ENCODE results near the gene RNF141.

The RNF141 gene

DNA sequence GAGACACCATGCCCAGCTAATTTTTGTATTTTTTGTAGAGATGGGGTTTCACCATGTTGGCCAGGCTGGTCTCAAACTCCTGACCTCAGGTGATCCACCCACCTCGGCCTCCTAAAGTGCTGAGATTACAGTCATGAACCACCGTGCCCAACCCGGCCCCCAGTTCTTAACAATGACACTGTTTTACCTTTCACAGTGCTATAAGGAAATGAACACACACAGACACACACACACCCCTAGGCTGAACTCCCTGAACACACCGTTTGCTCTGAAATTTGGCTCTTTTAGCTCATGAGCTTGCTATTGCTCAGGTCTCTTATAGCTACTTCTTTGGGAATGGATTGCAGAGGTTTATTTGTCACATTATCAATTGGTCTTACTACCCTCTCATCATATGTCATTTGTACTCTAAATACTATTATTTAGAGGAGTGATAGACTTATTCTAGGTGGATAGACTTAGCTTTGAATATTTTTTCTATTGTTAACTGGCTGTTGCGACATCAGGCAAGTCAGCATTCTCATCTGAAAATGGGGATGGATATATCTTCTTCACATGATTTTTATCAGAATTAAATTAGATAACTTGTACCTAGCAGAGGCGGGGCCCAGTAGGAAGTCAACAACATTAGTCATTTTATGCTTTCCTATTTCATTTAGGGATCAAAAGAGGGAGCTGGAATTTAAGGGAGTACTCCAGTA, 25.4 kb upstream of the RNF141 start:
- Histone ChIP-seq H2BK120ac (ENCODE audit: low read depth, low read length) (no peak overlapping the region), H2AFZ (ENCODE audit: low read depth, low read length) (no peak overlapping the region), H3K9me3 (ENCODE audit: control insufficient read depth, low read length) (no peaks in the 10 kb centered on the region), H3K27ac (ENCODE audit: low read length, poor library complexity, severe bottlenecking) (no peak overlapping the region), H4K8ac (ENCODE audit: low read length) (no peak overlapping the region), H4K91ac (ENCODE audit: low read length) (peak overlapping the region; percentile 36), H3K79me1 (replicated peaks; ENCODE audit: low read length, poor library complexity, severe bottlenecking) (no peaks in the 10 kb centered on the region), H2AK5ac (ENCODE audit: low read length, severe bottlenecking) (no peak overlapping the region), H3K4me3 (ENCODE audit: insufficient read depth in 1 of 2, low read depth in 1 of 2, low read length in 2 of 2) (no peak overlapping the region), H2BK15ac (ENCODE audit: low read depth, poor library complexity, severe bottlenecking) (no peak overlapping the region), H3K23ac (ENCODE audit: low read length in 2 of 2) (no peak overlapping the region), H3K18ac (ENCODE audit: low read depth in 1 of 2, low read length in 2 of 2) (no peak overlapping the region), H3K4ac (ENCODE audit: low read depth in 1 of 2, low read length in 2 of 2) (no peak overlapping the region), H3K9ac (ENCODE audit: low read length) (no peak overlapping the region), H3K4me2 (ENCODE audit: low read length, poor library complexity, severe bottlenecking) (no peak overlapping the region), H3K36me3 (ENCODE audit: control insufficient read depth in 1 of 2, insufficient read depth in 2 of 2, low read depth in 1 of 2, low read length in 2 of 2) (no peaks in the 10 kb centered on the region), H3K14ac (ENCODE audit: low read length in 2 of 2) (no peak overlapping the region), H3K27me3 (ENCODE audit: control insufficient read depth in 1 of 2, insufficient read depth in 1 of 2, low read length in 2 of 2) (no peaks in the 10 kb centered on the region), H3K4me1 (ENCODE audit: control insufficient read depth, insufficient read depth, low read depth, low read length) (no peaks in the 10 kb centered on the region), H2BK5ac (ENCODE audit: low read depth, low read length, poor library complexity, severe bottlenecking) (no peak overlapping the region), H2BK12ac (ENCODE audit: low read length in 2 of 2) (no peak overlapping the region)
- DNase-seq: no peak
- 95% methylated on average over 4 of the region's 6 CpGs for WGBS

- Histone ChIP-seq H2BK5ac (ENCODE audit: low read depth, low read length, poor library complexity, severe bottlenecking) (no peak overlapping the region), H3K18ac (ENCODE audit: low read depth in 1 of 2, low read length in 2 of 2) (no peak overlapping the region), H3K36me3 (ENCODE audit: control insufficient read depth in 1 of 2, insufficient read depth in 2 of 2, low read depth in 1 of 2, low read length in 2 of 2) (no peaks in the 10 kb centered on the region), H3K14ac (ENCODE audit: low read length in 2 of 2) (no peak overlapping the region), H3K4me3 (ENCODE audit: insufficient read depth in 1 of 2, low read depth in 1 of 2, low read length in 2 of 2) (no peak overlapping the region), H4K8ac (ENCODE audit: low read length) (no peak overlapping the region), H3K9ac (ENCODE audit: low read length) (no peak overlapping the region), H2AFZ (ENCODE audit: low read depth, low read length) (no peak overlapping the region), H3K27me3 (ENCODE audit: control insufficient read depth in 1 of 2, insufficient read depth in 1 of 2, low read length in 2 of 2) (no peaks in the 10 kb centered on the region), H3K4ac (ENCODE audit: low read depth in 1 of 2, low read length in 2 of 2) (no peak overlapping the region), H3K4me2 (ENCODE audit: low read length, poor library complexity, severe bottlenecking) (no peak overlapping the region), H3K4me1 (ENCODE audit: control insufficient read depth, insufficient read depth, low read depth, low read length) (no peaks in the 10 kb centered on the region), H4K91ac (ENCODE audit: low read length) (no peak overlapping the region), H3K27ac (ENCODE audit: low read length, poor library complexity, severe bottlenecking) (no peak overlapping the region), H3K79me1 (replicated peaks; ENCODE audit: low read length, poor library complexity, severe bottlenecking) (no peaks in the 10 kb centered on the region), H2AK5ac (ENCODE audit: low read length, severe bottlenecking) (no peak overlapping the region), H2BK120ac (ENCODE audit: low read depth, low read length) (no peak overlapping the region), H2BK15ac (ENCODE audit: low read depth, poor library complexity, severe bottlenecking) (no peak overlapping the region), H3K23ac (ENCODE audit: low read length in 2 of 2) (no peak overlapping the region), H2BK12ac (ENCODE audit: low read length in 2 of 2) (no peak overlapping the region), H3K9me3 (ENCODE audit: control insufficient read depth, low read length) (no peaks in the 10 kb centered on the region)
- DNase-seq: no peak
- 97% methylated on average over 4 of the region's 4 CpGs for WGBS
These were observed 24.5 kb upstream of the RNF141 start for GRCh38 chr11:10565493-10565892.

- Histone ChIP-seq H3K36me3 (ENCODE audit: control insufficient read depth in 1 of 2, insufficient read depth in 2 of 2, low read depth in 1 of 2, low read length in 2 of 2) (no peaks in the 10 kb centered on the region), H2AK5ac (ENCODE audit: low read length, severe bottlenecking) (no peak overlapping the region), H3K9ac (ENCODE audit: low read length) (peak overlapping the region; percentile 19), H3K14ac (ENCODE audit: low read length in 2 of 2) (no peak overlapping the region), H2AFZ (ENCODE audit: low read depth, low read length) (no peak overlapping the region), H2BK120ac (ENCODE audit: low read depth, low read length) (no peak overlapping the region), H2BK15ac (ENCODE audit: low read depth, poor library complexity, severe bottlenecking) (no peak overlapping the region), H3K4me3 (ENCODE audit: insufficient read depth in 1 of 2, low read depth in 1 of 2, low read length in 2 of 2) (no peak overlapping the region), H3K4me2 (ENCODE audit: low read length, poor library complexity, severe bottlenecking) (no peak overlapping the region), H2BK12ac (ENCODE audit: low read length in 2 of 2) (no peak overlapping the region), H3K27ac (ENCODE audit: low read length, poor library complexity, severe bottlenecking) (no peak overlapping the region), H3K4me1 (ENCODE audit: control insufficient read depth, insufficient read depth, low read depth, low read length) (no peaks in the 10 kb centered on the region), H4K8ac (ENCODE audit: low read length) (no peak overlapping the region), H3K27me3 (ENCODE audit: control insufficient read depth in 1 of 2, insufficient read depth in 1 of 2, low read length in 2 of 2) (no peaks in the 10 kb centered on the region), H2BK5ac (ENCODE audit: low read depth, low read length, poor library complexity, severe bottlenecking) (no peak overlapping the region), H3K9me3 (ENCODE audit: control insufficient read depth, low read length) (no peaks in the 10 kb centered on the region), H3K18ac (ENCODE audit: low read depth in 1 of 2, low read length in 2 of 2) (no peak overlapping the region), H3K23ac (ENCODE audit: low read length in 2 of 2) (no peak overlapping the region), H3K79me1 (replicated peaks; ENCODE audit: low read length, poor library complexity, severe bottlenecking) (no peaks in the 10 kb centered on the region), H3K4ac (ENCODE audit: low read depth in 1 of 2, low read length in 2 of 2) (no peak overlapping the region), H4K91ac (ENCODE audit: low read length) (no peak overlapping the region)
- WGBS: 100% methylated on average over 1 of the region's 1 CpG
- DNase-seq: peak; percentile 43
These were observed 23.8 kb upstream of the RNF141 start for GRCh38 chr11:10564696-10565318.

DNA sequence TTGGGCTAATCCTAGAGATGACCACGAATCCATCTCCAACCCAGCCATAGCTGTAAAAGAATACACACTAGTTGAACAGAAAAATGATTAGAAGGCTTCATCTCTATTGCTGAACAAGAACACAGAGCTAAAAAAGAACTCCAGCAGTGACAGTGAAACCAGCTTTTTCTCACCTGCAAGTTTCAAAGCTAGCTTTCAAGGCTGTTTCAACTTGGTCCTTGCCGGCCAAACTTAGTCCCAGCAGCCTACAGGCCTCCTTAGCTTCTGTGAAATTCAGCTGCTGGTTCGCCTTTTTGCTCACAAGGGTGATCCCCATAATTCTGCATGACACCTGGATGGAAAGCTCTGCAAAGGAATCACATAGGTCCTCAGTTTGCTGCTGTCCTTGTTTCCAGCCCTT, 23.0 kb upstream of the RNF141 start:
- no peak overlapping the region for H2BK15ac ChIP-seq (ENCODE audit: low read depth, poor library complexity, severe bottlenecking)
- H3K4ac ChIP-seq (ENCODE audit: low read depth in 1 of 2, low read length in 2 of 2): no peak overlapping the region
- no peaks in the 10 kb centered on the region for H3K27me3 ChIP-seq (ENCODE audit: control insufficient read depth in 1 of 2, insufficient read depth in 1 of 2, low read length in 2 of 2)
- no peak overlapping the region for H2BK120ac ChIP-seq (ENCODE audit: low read depth, low read length)
- H2AK5ac ChIP-seq (ENCODE audit: low read length, severe bottlenecking): no peak overlapping the region
- H2BK5ac ChIP-seq (ENCODE audit: low read depth, low read length, poor library complexity, severe bottlenecking): no peak overlapping the region
- peak overlapping the region in 1 of 2 experiments; percentile 74 for H2BK12ac ChIP-seq (ENCODE audit: low read length in 2 of 2)
- H3K9ac ChIP-seq (ENCODE audit: low read length): no peak overlapping the region
- no peak for DNase-seq
- no peak overlapping the region for H3K4me3 ChIP-seq (ENCODE audit: insufficient read depth in 1 of 2, low read depth in 1 of 2, low read length in 2 of 2)
- H3K36me3 ChIP-seq (ENCODE audit: control insufficient read depth in 1 of 2, insufficient read depth in 2 of 2, low read depth in 1 of 2, low read length in 2 of 2): no peaks in the 10 kb centered on the region
- WGBS: 81% methylated on average over 3 of the region's 3 CpGs
- H3K23ac ChIP-seq (ENCODE audit: low read length in 2 of 2): no peak overlapping the region
- no peak overlapping the region for H3K14ac ChIP-seq (ENCODE audit: low read length in 2 of 2)
- H3K18ac ChIP-seq (ENCODE audit: low read depth in 1 of 2, low read length in 2 of 2): no peak overlapping the region
- no peak overlapping the region for H4K91ac ChIP-seq (ENCODE audit: low read length)
- no peak overlapping the region for H2AFZ ChIP-seq (ENCODE audit: low read depth, low read length)
- no peaks in the 10 kb centered on the region for H3K9me3 ChIP-seq (ENCODE audit: control insufficient read depth, low read length)
- no peak overlapping the region for H3K4me2 ChIP-seq (ENCODE audit: low read length, poor library complexity, severe bottlenecking)
- no peak overlapping the region for H4K8ac ChIP-seq (ENCODE audit: low read length)
- no peaks in the 10 kb centered on the region for H3K79me1 ChIP-seq (replicated peaks; ENCODE audit: low read length, poor library complexity, severe bottlenecking)
- no peaks in the 10 kb centered on the region for H3K4me1 ChIP-seq (ENCODE audit: control insufficient read depth, insufficient read depth, low read depth, low read length)
- H3K27ac ChIP-seq (ENCODE audit: low read length, poor library complexity, severe bottlenecking): no peak overlapping the region

Measured in mesenchymal stem cell (in vitro differentiated cells and primary cell).